Keratinocyte (primary cell): Measurements from ENCODE around the gene TRIL.

Experiments
- EZH2 ChIP-seq: IDR thresholded peaks from one replicate; pipeline ENCODE4 v1.6.1; 2012; ENCODE audit warnings: inconsistent platforms, mild to moderate bottlenecking, low read length, moderate library complexity
- TF ChIP-seq, protein P1 (sequence below), 3 experiments: IDR thresholded peaks in 1 of 3; conservative IDR thresholded peaks in 1 of 3; optimal IDR thresholded peaks in 1 of 3; 2 replicates in 2 of 3; 3 replicates in 1 of 3; pipeline versions ENCODE3 to v1.5.1; 2011; ENCODE audit warnings: low read length in 3 of 3, mild to moderate bottlenecking in 3 of 3, moderate library complexity in 2 of 3, control low read depth in 1 of 3, inconsistent platforms in 1 of 3; ENCODE audit not compliant: insufficient read depth in 2 of 3; ENCODE audit errors: extremely low read depth in 1 of 3

DNA sequence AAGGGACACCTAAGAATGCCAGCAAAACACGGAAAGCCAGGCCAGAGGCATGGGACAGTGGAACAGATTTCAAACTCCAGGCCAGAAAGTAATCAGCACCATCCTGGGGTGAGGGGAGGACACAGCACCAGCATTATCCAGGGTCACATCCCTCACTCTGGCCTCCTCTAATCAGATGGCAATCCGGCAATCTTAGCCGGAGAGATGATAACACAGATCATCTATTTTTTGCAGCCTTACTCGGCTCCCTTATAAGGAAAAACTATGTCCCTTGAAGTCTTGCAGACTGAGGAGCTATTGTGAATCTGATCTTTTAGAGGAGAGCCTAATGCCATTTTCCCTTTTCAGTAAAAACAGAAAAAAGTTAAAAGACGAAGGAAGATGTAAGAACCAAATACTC, 16.5 kb downstream of the TRIL start:
- TF ChIP-seq, protein P1, sequence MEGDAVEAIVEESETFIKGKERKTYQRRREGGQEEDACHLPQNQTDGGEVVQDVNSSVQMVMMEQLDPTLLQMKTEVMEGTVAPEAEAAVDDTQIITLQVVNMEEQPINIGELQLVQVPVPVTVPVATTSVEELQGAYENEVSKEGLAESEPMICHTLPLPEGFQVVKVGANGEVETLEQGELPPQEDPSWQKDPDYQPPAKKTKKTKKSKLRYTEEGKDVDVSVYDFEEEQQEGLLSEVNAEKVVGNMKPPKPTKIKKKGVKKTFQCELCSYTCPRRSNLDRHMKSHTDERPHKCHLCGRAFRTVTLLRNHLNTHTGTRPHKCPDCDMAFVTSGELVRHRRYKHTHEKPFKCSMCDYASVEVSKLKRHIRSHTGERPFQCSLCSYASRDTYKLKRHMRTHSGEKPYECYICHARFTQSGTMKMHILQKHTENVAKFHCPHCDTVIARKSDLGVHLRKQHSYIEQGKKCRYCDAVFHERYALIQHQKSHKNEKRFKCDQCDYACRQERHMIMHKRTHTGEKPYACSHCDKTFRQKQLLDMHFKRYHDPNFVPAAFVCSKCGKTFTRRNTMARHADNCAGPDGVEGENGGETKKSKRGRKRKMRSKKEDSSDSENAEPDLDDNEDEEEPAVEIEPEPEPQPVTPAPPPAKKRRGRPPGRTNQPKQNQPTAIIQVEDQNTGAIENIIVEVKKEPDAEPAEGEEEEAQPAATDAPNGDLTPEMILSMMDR (optimal IDR thresholded peaks at IDR 0.05 in 1 of 3, IDR thresholded peaks at IDR 0.05 in 1 of 3, conservative IDR thresholded peaks at IDR 0.05 in 1 of 3; ENCODE audit: extremely low read depth in 1 of 3, insufficient read depth in 2 of 3, low read length in 3 of 3): no peak
- TF ChIP-seq EZH2: no peak
